GM23338 (cell line): ENCODE data around the gene MAP2K5. TPM values are rescaled to one million over a fixed set of nuclear protein-coding genes. Genes with fewer than 3 reads are reported as not detected.

ENCODE experiments used
- ATAC-seq: fragments of 200-7000 bp; cut with Tn5 transposase; 3 replicates; pipeline ENCODE4 v1.9.1; 2020
- DNase-seq: peaks from one replicate; pipeline ENCODE4 v3.0.0-alpha.2; 2015; ENCODE audit warnings: low spot score
- H2AFZ ChIP-seq: fragments of 200-600 bp; sonication (generic); 2 replicates; pipeline ENCODE4 v1.8.0; 2016; ENCODE audit warnings: antibody characterized with exemption, mild to moderate bottlenecking, moderate library complexity
- H3F3A ChIP-seq: fragments of 200-600 bp; sonication (generic); replicated peaks from 2 replicates; pipeline ENCODE4 v1.8.0; 2017; ENCODE audit warnings: antibody characterized with exemption, mixed run types, low read depth
- H3K27ac ChIP-seq: fragments of 200-600 bp; sonication (generic); 2 replicates; pipeline ENCODE4 v1.6.1; 2016; ENCODE audit warnings: low read depth
- H3K27me3 ChIP-seq: fragments of 200-600 bp; sonication (generic); 2 replicates; pipeline ENCODE4 v1.8.0; 2016; ENCODE audit warnings: mild to moderate bottlenecking, mixed run types, moderate library complexity; ENCODE audit not compliant: insufficient read depth
- H3K36me3 ChIP-seq: fragments of 200-600 bp; sonication (generic); 2 replicates; pipeline ENCODE4 v1.8.0; 2016; ENCODE audit warnings: mild to moderate bottlenecking; ENCODE audit not compliant: insufficient read depth
- H3K4me1 ChIP-seq: fragments of 200-600 bp; sonication (generic); 2 replicates; pipeline ENCODE4 v1.8.0; 2016; ENCODE audit warnings: mild to moderate bottlenecking, moderate library complexity; ENCODE audit not compliant: insufficient read depth
- H3K4me2 ChIP-seq: fragments of 200-600 bp; sonication (generic); 2 replicates; pipeline ENCODE4 v1.7.1; 2017; ENCODE audit warnings: mixed run types
- H3K4me3 ChIP-seq: fragments of 200-600 bp; sonication (generic); 2 replicates; pipeline ENCODE4 v1.6.1; 2016; ENCODE audit warnings: mixed run types
- H3K79me2 ChIP-seq: fragments of 200-600 bp; sonication (generic); replicated peaks from 2 replicates; pipeline ENCODE4 v1.8.0; 2017; ENCODE audit warnings: mild to moderate bottlenecking; ENCODE audit not compliant: insufficient read depth
- H3K9me2 ChIP-seq: fragments of 200-600 bp; sonication (generic); 2 replicates; pipeline ENCODE4 v1.8.0; 2017; ENCODE audit not compliant: insufficient read depth
- H4K20me1 ChIP-seq: fragments of 200-600 bp; sonication (generic); replicated peaks from 2 replicates; pipeline ENCODE4 v1.8.0; 2017; ENCODE audit warnings: mild to moderate bottlenecking; ENCODE audit not compliant: insufficient read depth
- H3K27ac Mint-ChIP-seq: 2 replicates; pipeline ENCODE4 v1.8.0; 2020; ENCODE audit warnings: inconsistent platforms, mild to moderate bottlenecking, moderate library complexity, mixed read lengths
- H3K27me3 Mint-ChIP-seq: 3 replicates; pipeline ENCODE4 v1.8.0; 2022; ENCODE audit warnings: low read depth, mild to moderate bottlenecking, moderate library complexity, mixed read lengths, inconsistent platforms; ENCODE audit not compliant: insufficient read depth, poor library complexity
- H3K36me3 Mint-ChIP-seq: 3 replicates; pipeline ENCODE4 v1.8.0; 2021; ENCODE audit warnings: low read depth, mild to moderate bottlenecking, inconsistent platforms, moderate library complexity, mixed read lengths
- H3K4me1 Mint-ChIP-seq: 3 replicates; pipeline ENCODE4 v1.8.0; 2020; ENCODE audit warnings: mild to moderate bottlenecking, inconsistent platforms, mixed read lengths
- H3K4me3 Mint-ChIP-seq: 3 replicates; pipeline ENCODE4 v1.8.0; 2021; ENCODE audit warnings: moderate library complexity, mild to moderate bottlenecking, inconsistent platforms, mixed read lengths
- H3K9me3 Mint-ChIP-seq: 3 replicates; pipeline ENCODE4 v1.8.0; 2020; ENCODE audit warnings: moderate library complexity, mild to moderate bottlenecking, inconsistent platforms, mixed read lengths
- CREB1 ChIP-seq: fragments of 250-450 bp; sonication (Bioruptor Pico); IDR thresholded peaks from 2 replicates; pipeline ENCODE4 v1.5.0; 2020; ENCODE audit warnings: low read depth, mild to moderate bottlenecking, moderate library complexity
- ETS1 ChIP-seq: IDR thresholded peaks from 2 replicates; pipeline ENCODE4 v1.6.1; 2016; ENCODE audit warnings: antibody characterized with exemption
- EZH2 ChIP-seq: fragments of 200-600 bp; sonication (generic); IDR thresholded peaks from one replicate; pipeline ENCODE4 v1.8.0; 2017; ENCODE audit warnings: antibody characterized with exemption, mild to moderate bottlenecking, low read depth; ENCODE audit not compliant: unreplicated experiment
- EZH2phosphoT487 ChIP-seq: fragments of 200-600 bp; sonication (generic); IDR thresholded peaks from one replicate; pipeline ENCODE4 v1.8.1; 2018; ENCODE audit warnings: antibody characterized with exemption; ENCODE audit not compliant: unreplicated experiment
- JUNB ChIP-seq: IDR thresholded peaks from one replicate; pipeline ENCODE4 v1.6.1; 2016; ENCODE audit warnings: antibody characterized with exemption; ENCODE audit not compliant: unreplicated experiment
- NANOG ChIP-seq: IDR thresholded peaks from 2 replicates; pipeline ENCODE4 v1.6.1; 2016; ENCODE audit warnings: antibody characterized with exemption, borderline replicate concordance
- POLR2AphosphoS5 ChIP-seq: IDR thresholded peaks from 2 replicates; pipeline ENCODE4 v1.6.1; 2016; ENCODE audit warnings: antibody characterized with exemption, low read depth
- STAT1 ChIP-seq: IDR thresholded peaks from one replicate; pipeline ENCODE4 v1.6.1; 2016; ENCODE audit warnings: antibody characterized with exemption; ENCODE audit not compliant: unreplicated experiment
- ZNF114 ChIP-seq: fragments of 250-450 bp; sonication (Bioruptor Pico); IDR thresholded peaks from 2 replicates; pipeline ENCODE4 v1.5.0; 2020; ENCODE audit warnings: mild to moderate bottlenecking, moderate library complexity
- ZNF331 ChIP-seq: fragments of 250-450 bp; sonication (Bioruptor Pico); IDR thresholded peaks from 2 replicates; pipeline ENCODE4 v1.5.0; 2020; ENCODE audit warnings: low read depth, mild to moderate bottlenecking, moderate library complexity
- polyA plus RNA-seq: library from polyadenylated mRNA; unstranded; fragments of >200 nt; fragmentation: Nextera tagmentation; extraction: Ambion mirVana; gene quantifications from 2 replicates; pipeline ENCODE4 v1.2.1, GENCODE V29; 2016
- total RNA-seq: library from RNA; depleted of rRNA; stranded (reverse); fragments of >200 nt; shearing (Covaris generic); gene quantifications from 2 replicates; pipeline ENCODE4 v1.2.3, GENCODE V29; 2014
- TF ChIP-seq, protein P1 (sequence below), 2 experiments: fragments of 200-600 bp in 1 of 2; sonication (generic) in 1 of 2; conservative IDR thresholded peaks; 2 replicates each; pipeline versions ENCODE4 v1.5.1 to v1.6.1; 2016 to 2017; ENCODE audit warnings: antibody characterized with exemption in 2 of 2, low read depth in 2 of 2, mild to moderate bottlenecking in 2 of 2, moderate library complexity in 1 of 2
- TF ChIP-seq, protein P2 (sequence below): fragments of 250-450 bp; sonication (Bioruptor Pico); IDR thresholded peaks from 2 replicates; pipeline ENCODE4 v1.5.0; 2020; ENCODE audit warnings: mild to moderate bottlenecking, moderate library complexity
- TF ChIP-seq, protein P3 (sequence below): IDR thresholded peaks from one replicate; pipeline ENCODE4 v1.6.1; 2018; ENCODE audit warnings: antibody characterized with exemption; ENCODE audit not compliant: unreplicated experiment

MAP2K5 gene
- total and polyA plus RNA-seq, 2 experiments from 2014 or later, result 6.5 to 13.6 TPM

DNA sequence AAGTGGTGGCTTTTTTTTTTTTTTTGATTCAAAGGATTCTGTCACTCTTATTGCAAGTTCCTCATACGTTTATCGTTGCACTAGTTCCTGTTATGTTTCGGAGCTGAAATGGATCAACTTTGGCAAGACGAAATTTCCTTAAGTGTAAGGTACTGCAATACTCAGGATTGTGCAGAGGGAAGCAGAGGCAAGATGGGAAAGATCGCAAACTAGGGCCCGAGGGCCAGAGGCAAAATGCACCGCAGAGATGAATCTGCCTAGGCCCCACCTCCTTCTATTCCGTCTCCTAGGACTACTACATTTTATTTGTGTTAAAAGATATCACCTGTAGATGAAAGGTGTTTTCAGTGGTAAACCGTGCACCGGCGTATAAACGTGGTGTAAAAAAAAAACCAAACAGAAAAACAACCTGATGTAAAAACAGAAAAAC lies 297.0 kb downstream of the MAP2K5 start:
- H3K27me3 ChIP-seq, result peaks cover 64% of the 10 kb centered on the region
- no peak overlapping the region for H3K27ac ChIP-seq
- H2AFZ ChIP-seq, result no peak overlapping the region

More for the DNA sequence above, 297.0 kb downstream of the MAP2K5 start:
- H3K9me3 Mint-ChIP-seq, result peaks cover 3% of the 10 kb centered on the region; the same call in 2 of the 3 replicates
- peak overlapping the region; percentile 92 for H3K4me3 Mint-ChIP-seq
- DNase-seq (no peak), ATAC-seq (peak; percentile 7)
- H3K4me1 ChIP-seq, result peaks cover 28% of the 10 kb centered on the region
- peak overlapping the region; percentile 99 for H3K27ac Mint-ChIP-seq
- H4K20me1 ChIP-seq, result no peaks in the 10 kb centered on the region
- H3K9me2 ChIP-seq, result no peaks in the 10 kb centered on the region
- no peaks in the 10 kb centered on the region; the same call in 2 of the 3 replicates for H3K36me3 Mint-ChIP-seq
- peaks cover 52% of the 10 kb centered on the region for H3K4me1 Mint-ChIP-seq
- 0 out of 2 replicates have a peak, but pooled peaks cover 4% of the 10 kb centered on the region for H3F3A ChIP-seq
- peak overlapping the region; percentile 66 for H3K4me3 ChIP-seq
- TF ChIP-seq ZNF331 (CRISPR knock-in tag), result no peak
- no peak for TF ChIP-seq EZH2
- TF ChIP-seq EZH2phosphoT487, result no peak
- no peak for TF ChIP-seq NANOG
- TF ChIP-seq, protein P1, sequence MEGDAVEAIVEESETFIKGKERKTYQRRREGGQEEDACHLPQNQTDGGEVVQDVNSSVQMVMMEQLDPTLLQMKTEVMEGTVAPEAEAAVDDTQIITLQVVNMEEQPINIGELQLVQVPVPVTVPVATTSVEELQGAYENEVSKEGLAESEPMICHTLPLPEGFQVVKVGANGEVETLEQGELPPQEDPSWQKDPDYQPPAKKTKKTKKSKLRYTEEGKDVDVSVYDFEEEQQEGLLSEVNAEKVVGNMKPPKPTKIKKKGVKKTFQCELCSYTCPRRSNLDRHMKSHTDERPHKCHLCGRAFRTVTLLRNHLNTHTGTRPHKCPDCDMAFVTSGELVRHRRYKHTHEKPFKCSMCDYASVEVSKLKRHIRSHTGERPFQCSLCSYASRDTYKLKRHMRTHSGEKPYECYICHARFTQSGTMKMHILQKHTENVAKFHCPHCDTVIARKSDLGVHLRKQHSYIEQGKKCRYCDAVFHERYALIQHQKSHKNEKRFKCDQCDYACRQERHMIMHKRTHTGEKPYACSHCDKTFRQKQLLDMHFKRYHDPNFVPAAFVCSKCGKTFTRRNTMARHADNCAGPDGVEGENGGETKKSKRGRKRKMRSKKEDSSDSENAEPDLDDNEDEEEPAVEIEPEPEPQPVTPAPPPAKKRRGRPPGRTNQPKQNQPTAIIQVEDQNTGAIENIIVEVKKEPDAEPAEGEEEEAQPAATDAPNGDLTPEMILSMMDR (conservative IDR thresholded peaks at IDR 0.05; ENCODE audit: low read depth in 2 of 2), result no peak
- TF ChIP-seq STAT1, result no peak
- TF ChIP-seq, protein P2, sequence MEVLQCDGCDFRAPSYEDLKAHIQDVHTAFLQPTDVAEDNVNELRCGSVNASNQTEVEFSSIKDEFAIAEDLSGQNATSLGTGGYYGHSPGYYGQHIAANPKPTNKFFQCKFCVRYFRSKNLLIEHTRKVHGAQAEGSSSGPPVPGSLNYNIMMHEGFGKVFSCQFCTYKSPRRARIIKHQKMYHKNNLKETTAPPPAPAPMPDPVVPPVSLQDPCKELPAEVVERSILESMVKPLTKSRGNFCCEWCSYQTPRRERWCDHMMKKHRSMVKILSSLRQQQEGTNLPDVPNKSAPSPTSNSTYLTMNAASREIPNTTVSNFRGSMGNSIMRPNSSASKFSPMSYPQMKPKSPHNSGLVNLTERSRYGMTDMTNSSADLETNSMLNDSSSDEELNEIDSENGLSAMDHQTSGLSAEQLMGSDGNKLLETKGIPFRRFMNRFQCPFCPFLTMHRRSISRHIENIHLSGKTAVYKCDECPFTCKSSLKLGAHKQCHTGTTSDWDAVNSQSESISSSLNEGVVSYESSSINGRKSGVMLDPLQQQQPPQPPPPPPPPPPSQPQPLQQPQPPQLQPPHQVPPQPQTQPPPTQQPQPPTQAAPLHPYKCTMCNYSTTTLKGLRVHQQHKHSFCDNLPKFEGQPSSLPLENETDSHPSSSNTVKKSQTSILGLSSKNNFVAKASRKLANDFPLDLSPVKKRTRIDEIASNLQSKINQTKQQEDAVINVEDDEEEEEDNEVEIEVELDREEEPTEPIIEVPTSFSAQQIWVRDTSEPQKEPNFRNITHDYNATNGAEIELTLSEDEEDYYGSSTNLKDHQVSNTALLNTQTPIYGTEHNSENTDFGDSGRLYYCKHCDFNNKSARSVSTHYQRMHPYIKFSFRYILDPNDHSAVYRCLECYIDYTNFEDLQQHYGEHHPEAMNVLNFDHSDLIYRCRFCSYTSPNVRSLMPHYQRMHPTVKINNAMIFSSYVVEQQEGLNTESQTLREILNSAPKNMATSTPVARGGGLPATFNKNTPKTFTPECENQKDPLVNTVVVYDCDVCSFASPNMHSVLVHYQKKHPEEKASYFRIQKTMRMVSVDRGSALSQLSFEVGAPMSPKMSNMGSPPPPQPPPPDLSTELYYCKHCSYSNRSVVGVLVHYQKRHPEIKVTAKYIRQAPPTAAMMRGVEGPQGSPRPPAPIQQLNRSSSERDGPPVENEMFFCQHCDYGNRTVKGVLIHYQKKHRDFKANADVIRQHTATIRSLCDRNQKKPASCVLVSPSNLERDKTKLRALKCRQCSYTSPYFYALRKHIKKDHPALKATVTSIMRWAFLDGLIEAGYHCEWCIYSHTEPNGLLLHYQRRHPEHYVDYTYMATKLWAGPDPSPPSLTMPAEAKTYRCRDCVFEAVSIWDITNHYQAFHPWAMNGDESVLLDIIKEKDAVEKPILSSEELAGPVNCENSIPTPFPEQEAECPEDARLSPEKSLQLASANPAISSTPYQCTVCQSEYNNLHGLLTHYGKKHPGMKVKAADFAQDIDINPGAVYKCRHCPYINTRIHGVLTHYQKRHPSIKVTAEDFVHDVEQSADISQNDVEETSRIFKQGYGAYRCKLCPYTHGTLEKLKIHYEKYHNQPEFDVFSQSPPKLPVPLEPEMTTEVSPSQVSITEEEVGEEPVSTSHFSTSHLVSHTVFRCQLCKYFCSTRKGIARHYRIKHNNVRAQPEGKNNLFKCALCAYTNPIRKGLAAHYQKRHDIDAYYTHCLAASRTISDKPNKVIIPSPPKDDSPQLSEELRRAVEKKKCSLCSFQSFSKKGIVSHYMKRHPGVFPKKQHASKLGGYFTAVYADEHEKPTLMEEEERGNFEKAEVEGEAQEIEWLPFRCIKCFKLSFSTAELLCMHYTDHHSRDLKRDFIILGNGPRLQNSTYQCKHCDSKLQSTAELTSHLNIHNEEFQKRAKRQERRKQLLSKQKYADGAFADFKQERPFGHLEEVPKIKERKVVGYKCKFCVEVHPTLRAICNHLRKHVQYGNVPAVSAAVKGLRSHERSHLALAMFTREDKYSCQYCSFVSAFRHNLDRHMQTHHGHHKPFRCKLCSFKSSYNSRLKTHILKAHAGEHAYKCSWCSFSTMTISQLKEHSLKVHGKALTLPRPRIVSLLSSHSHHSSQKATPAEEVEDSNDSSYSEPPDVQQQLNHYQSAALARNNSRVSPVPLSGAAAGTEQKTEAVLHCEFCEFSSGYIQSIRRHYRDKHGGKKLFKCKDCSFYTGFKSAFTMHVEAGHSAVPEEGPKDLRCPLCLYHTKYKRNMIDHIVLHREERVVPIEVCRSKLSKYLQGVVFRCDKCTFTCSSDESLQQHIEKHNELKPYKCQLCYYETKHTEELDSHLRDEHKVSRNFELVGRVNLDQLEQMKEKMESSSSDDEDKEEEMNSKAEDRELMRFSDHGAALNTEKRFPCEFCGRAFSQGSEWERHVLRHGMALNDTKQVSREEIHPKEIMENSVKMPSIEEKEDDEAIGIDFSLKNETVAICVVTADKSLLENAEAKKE (CRISPR knock-in tag), result no peak
- no peak for TF ChIP-seq POLR2AphosphoS5
- no peak for TF ChIP-seq JUNB
- no peak for TF ChIP-seq CREB1 (CRISPR knock-in tag)
- no peak for TF ChIP-seq ETS1
- no peak for TF ChIP-seq ZNF114 (CRISPR knock-in tag)
- TF ChIP-seq, protein P3, sequence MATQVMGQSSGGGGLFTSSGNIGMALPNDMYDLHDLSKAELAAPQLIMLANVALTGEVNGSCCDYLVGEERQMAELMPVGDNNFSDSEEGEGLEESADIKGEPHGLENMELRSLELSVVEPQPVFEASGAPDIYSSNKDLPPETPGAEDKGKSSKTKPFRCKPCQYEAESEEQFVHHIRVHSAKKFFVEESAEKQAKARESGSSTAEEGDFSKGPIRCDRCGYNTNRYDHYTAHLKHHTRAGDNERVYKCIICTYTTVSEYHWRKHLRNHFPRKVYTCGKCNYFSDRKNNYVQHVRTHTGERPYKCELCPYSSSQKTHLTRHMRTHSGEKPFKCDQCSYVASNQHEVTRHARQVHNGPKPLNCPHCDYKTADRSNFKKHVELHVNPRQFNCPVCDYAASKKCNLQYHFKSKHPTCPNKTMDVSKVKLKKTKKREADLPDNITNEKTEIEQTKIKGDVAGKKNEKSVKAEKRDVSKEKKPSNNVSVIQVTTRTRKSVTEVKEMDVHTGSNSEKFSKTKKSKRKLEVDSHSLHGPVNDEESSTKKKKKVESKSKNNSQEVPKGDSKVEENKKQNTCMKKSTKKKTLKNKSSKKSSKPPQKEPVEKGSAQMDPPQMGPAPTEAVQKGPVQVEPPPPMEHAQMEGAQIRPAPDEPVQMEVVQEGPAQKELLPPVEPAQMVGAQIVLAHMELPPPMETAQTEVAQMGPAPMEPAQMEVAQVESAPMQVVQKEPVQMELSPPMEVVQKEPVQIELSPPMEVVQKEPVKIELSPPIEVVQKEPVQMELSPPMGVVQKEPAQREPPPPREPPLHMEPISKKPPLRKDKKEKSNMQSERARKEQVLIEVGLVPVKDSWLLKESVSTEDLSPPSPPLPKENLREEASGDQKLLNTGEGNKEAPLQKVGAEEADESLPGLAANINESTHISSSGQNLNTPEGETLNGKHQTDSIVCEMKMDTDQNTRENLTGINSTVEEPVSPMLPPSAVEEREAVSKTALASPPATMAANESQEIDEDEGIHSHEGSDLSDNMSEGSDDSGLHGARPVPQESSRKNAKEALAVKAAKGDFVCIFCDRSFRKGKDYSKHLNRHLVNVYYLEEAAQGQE, result no peak
- H3K27me3 Mint-ChIP-seq, result peaks cover 70% of the 10 kb centered on the region
- no peaks in the 10 kb centered on the region for H3K36me3 ChIP-seq
- peak overlapping the region; percentile 79 for H3K4me2 ChIP-seq
- H3K79me2 ChIP-seq, result no peaks in the 10 kb centered on the region
